Sciatic nerve (tissue), 2 donors: ENCODE results near the gene TMPRSS7. TPM values are rescaled to one million over a fixed set of nuclear protein-coding genes. Genes with fewer than 3 reads are reported as not detected.

Source experiments
- ATAC-seq: fragments of 200-7000 bp; cut with Tn5 transposase; one replicate; pipeline ENCODE4 v1.9.1; 2020; ENCODE audit warnings: mild to moderate bottlenecking, moderate library complexity
- DNase-seq: peaks from one replicate; pipeline ENCODE4 v3.0.0-alpha.2; 2020; ENCODE audit warnings: low spot score
- intact Hi-C: fragments of 100-400 bp; cut with DNase I; formaldehyde crosslinking; loops from one replicate; pipeline ENCODE4 v1.14.2; 2022
- microRNA-seq: library from miRNA; unstranded; fragments of <30 nt; microRNA quantifications from one replicate; pipeline ENCODE4 v1.2.0, GENCODE V29; 2020
- total RNA-seq: library from RNA; stranded (reverse); fragmentation: NEBNext Ultra II Directional; extraction: Animal tissue kit (Norgen Biotek cat#: 25700); gene quantifications from one replicate; pipeline ENCODE4 v1.2.1, GENCODE V29; 2021
- donor health status: DM: no; HTN: no; CAD: no.
- donor health status: DM: no; HTN: no; CAD: no.

Gene TMPRSS7
- total RNA-seq, 1 donor from 2014 or later, result not detected

- intact Hi-C loops, result no loop called here
Observed at GRCh38 chr3:112119962-112120836, 85.7 kb downstream of the TMPRSS7 start.

GRCh38 chr3:112121577-112122547 is 87.3 kb downstream of the TMPRSS7 start:
- intact Hi-C loops, result no loop called here
- DNase-seq, result no peak
- no peak for ATAC-seq

More at GRCh38 chr3:112119962-112120836, 85.7 kb downstream of the TMPRSS7 start:
- ATAC-seq (no peak), DNase-seq (no peak)

GRCh38 chr3:112122870-112123269 is 88.3 kb downstream of the TMPRSS7 start:
- ATAC-seq, result no peak
- intact Hi-C loops, result no loop called here
- no peak for DNase-seq

- intact Hi-C loops, result no loop called here
- ATAC-seq (no peak), DNase-seq (no peak)
Observed at GRCh38 chr3:112123548-112123947, 89.0 kb downstream of the TMPRSS7 start.

GRCh38 chr3:112124907-112125607 is 90.5 kb downstream of the TMPRSS7 start:
- DNase-seq (no peak), ATAC-seq (no peak)
- intact Hi-C loops, result no loop called here

GRCh38 chr3:112126511-112126911 is 92.0 kb downstream of the TMPRSS7 start:
- intact Hi-C loops, result no loop called here
- ATAC-seq (peak; percentile 36), DNase-seq (no peak)

GRCh38 chr3:112127522-112128494 is 93.3 kb downstream of the TMPRSS7 start:
- ATAC-seq, result peak; percentile 39
- intact Hi-C loops, result no loop called here

GRCh38 chr3:112128843-112129727 is 94.5 kb downstream of the TMPRSS7 start:
- intact Hi-C loops, result no loop called here
- DNase-seq, result no peak
- ATAC-seq, result no peak

More at GRCh38 chr3:112127522-112128494, 93.3 kb downstream of the TMPRSS7 start:
- DNase-seq, result no peak

- no peak for ATAC-seq
- intact Hi-C loops, result no loop called here
- no peak for DNase-seq
Observed at GRCh38 chr3:112129925-112130637, 95.5 kb downstream of the TMPRSS7 start.

- intact Hi-C loops, result no loop called here
- DNase-seq (no peak), ATAC-seq (no peak)
Observed at GRCh38 chr3:112130638-112130993, 96.1 kb downstream of the TMPRSS7 start.

Small RNAs within 50 kb of the gene (microRNA-seq; reads per million reads assigned to microRNA genes)
- gene MIR567, result not detected

Other genes starting within 250 kb of the TMPRSS7 start
- 150 TPM for gene PHLDB2, start 175.5 kb upstream of the TMPRSS7 start, total RNA-seq
- gene ABHD10, start 55.7 kb upstream of the TMPRSS7 start, total RNA-seq, result 27.3 TPM
- 0.62 TPM for gene TAGLN3, start 35.8 kb upstream of the TMPRSS7 start, total RNA-seq
- gene C3orf52, start 51.7 kb downstream of the TMPRSS7 start, total RNA-seq, result 9.1 TPM
- gene GCSAM, start 98.5 kb downstream of the TMPRSS7 start, total RNA-seq, result 0.22 TPM